NCI-H1048 (cell line): ENCODE measurements around the gene CYP26B1.
"Not testable (repeated sequence)": the region's sequence is repeated elsewhere in the genome, so short reads cannot be mapped to it uniquely, and the experiment has no call there.

ENCODE experiments used
- DNase-seq: peaks from one replicate; lab custom pipeline; 2025; lab: John Stamatoyannopoulos, UW

Gene CYP26B1

DNA sequence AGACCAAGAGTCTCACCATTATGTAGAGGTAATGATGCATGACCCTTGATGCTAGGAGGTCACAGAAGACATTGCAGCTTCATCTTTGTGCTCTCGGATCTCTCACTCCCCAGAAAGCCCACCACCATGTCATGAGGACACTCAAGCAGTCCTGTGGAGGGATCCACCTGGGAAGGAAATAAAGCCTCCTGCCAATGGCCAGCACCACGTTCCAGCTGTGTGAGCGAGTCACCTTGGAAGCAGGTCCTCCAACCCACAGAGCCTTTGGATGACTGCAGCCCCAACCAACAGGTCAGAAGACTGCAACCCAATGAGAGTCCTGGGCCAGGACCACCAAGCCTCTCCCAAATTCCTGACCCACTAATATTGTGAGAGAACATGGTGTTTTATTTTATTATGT is 38.4 kb downstream of the CYP26B1 start:
- DNase-seq: no peak

DNA sequence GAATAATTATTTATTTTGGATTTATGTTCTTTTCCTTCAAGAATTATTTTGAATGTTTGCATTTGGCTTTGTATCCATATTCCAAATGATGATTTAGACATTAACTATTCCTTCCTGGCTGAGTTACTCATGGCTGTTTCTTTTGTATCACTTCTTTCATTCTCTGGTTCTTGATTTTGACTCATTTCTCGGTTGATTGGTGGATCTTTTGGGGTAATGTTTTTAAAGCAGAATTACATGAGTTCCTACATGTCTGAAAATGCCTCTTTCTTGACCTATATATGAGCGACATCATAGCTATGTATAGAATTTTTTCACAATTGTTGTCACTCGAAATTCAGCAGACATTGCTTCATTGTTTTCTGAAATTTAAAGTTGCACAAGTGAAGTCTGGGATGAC is 39.5 kb downstream of the CYP26B1 start:
- no peak for DNase-seq

- DNase-seq: no peak
Measured at GRCh38 chr2:72106978-72107377, 40.7 kb downstream of the CYP26B1 start.

DNA sequence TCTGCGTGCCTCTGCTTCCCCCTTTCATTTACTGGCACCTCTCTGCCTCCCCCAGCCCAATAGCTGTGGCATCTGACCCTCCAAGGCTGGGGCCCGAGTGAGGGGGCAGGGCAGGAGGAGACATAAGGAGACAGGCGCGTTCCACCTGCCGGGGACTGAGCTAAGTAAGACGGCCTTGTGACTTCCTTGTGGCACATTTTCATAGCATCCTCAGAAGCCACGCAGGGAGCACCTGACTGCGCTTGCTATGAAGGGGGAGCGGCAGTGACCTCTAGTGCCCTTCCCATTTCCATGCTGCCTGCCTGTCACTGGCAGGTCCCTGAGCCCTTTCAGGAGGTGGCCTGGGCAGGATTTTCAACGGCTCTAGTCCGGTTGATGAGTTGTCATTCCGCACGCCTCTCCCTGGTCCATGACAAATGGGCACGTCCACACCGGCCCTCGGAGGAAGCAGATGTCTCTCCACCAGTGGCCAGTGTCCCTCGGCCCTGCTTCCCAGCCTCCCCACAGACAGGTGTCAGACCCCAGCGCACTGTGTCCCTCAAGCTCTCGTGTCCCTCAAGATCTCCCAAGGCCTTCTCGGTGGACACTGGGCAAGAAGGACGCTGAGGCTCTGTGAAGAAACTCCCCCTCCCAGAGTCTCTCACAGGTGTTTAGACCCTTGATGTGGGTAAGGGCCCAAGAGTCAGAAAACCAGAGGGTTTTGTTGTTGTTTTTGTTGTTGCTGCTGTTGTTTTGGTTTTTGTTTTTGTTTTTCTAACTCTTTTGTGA is 42.7 kb downstream of the CYP26B1 start:
- DNase-seq: no peak

DNA sequence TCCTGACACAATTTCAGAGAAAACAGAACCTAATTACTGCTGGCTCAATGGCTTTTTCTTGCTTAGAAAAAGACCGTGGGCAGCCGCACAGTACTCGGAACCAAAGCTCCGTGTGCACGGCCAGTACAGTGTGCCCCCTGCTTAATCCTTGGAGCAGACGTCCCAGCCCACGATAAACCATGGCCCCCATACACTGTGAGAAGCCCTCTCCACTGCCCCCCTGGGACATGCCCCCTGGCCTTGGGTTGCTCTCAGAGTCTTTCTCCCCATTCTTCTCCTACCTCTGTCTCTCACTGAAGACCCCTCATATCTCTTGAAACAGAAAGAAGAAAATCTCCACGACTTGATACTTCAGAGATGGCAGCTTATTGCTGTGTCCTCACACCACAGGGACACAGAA is 44.0 kb downstream of the CYP26B1 start:
- no peak for DNase-seq

GRCh38 chr2:72103161-72103560 is 44.5 kb downstream of the CYP26B1 start:
- no peak for DNase-seq

DNA sequence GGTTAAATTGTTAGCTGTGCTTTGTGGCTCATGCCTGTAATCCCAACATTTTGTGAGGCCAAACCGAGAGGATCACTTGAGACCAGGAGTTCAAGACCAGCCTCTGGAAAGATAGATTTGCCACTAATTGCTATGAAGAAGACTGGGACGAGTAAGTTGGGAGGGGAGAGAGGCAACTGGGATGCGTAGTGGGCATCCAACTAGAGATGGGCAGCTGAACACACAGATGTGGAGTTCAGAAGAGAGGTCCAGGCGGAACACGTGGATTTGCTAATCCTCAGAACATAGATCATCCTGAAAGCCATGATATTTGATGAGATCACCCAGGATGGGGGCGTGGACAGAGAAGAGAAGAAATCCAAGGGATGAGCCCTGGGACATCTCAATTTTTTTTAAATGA is 48.7 kb downstream of the CYP26B1 start:
- DNase-seq: no peak

DNA sequence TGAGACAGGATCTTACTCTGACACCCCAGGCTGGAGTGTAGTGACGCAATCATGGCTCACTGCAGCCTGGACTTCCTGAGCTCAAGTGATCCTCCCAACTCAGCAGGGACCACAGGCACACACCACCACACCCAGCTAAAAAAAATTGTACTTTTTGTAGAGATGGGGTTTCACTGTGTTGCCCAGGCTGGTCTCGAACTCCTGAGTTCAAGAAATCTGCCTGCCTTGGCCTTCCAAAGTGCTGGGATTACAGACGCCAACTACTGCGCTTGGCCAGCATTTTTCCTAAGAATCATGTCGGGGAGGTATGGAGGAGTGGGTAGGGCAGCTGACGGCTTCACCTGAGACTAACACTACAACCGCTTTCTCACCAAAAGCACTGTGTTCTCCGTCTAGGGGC is 50.4 kb downstream of the CYP26B1 start:
- DNase-seq: no peak

DNA sequence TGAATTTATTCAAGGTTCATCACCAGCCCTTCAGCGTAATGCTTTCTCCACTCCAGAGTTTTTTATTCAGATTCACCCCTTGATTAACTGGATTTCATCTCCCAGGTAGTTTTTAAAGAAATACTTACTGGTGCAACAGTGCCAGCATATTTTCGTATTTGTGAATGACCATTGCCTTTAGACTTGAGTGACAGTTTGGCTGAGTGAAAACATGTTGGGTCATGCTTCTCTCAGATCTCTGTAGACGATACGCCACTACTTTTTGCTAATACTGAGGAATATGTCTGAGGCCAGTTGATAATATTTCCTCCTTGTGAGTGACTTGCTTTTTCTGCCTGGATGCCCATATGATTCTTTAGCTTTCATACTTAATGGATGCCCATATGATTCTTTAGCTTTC is 51.5 kb downstream of the CYP26B1 start:
- DNase-seq: no peak

- no peak for DNase-seq
Measured at GRCh38 chr2:72095364-72095763, 52.3 kb downstream of the CYP26B1 start.

DNA sequence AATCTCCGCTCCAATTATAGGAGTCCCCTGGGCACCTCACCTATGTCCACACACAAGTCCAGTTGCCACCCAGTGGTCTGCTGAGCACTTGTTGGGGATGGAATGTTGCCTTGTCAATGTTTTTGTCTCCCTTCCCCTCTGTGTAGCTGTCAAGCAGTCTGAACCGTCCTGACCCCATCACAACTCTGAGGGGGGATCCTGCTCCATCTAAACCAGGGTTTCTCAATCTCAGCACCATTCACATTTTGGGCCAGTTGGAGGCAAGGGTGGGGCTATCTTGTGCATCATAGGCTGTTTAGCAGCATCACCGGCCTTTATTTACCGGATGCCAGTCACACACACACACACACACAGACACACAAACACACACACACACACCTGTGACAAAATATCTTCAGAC is 53.0 kb downstream of the CYP26B1 start:
- no peak for DNase-seq

DNA sequence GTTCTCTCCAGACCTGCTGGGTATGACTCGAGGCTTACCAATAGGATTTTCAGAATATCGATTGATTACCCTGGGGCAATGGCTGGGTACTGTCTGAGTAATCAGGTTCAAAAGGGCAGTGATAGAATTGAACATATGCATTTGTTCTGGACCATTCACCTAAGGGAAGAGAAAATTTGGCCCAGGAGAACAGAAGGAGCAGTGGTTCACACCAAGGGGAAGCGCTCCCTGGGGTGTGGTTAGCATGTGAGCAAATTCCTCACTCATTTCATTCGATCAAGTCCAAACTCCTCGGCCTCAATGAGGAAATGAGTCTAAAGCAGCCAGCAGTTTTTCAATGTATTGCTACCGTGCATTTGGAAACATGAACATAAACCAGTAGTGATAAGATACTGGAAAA is 55.6 kb downstream of the CYP26B1 start:
- no peak for DNase-seq

GRCh38 chr2:72090781-72091482 is 56.7 kb downstream of the CYP26B1 start:
- DNase-seq: no peak

DNA sequence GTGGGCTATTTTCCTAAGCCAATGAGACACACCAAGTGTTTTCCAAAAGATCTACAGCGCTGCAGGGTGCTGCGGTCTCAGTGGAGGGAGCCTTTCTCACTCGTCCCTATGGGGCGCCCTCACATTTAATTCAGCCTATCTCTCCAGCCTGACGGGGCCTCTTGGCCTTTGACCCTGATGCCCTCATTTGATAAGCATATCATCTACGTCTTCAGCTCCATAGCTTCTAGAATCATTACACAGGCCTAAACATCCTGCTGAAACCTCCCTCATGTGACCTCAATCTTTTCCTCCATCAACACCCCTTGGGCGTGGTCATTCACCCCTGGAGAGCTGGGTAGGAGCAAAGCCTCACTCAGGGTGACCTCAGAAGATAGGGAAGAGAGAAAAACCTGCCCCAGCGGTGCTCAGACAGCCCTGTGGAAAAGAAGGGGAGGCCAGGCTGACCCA is 57.4 kb downstream of the CYP26B1 start:
- no peak for DNase-seq

GRCh38 chr2:72089537-72089936 is 58.1 kb downstream of the CYP26B1 start:
- no peak for DNase-seq

GRCh38 chr2:72089028-72089427 is 58.6 kb downstream of the CYP26B1 start:
- DNase-seq: no peak

GRCh38 chr2:72086871-72087633 is 60.6 kb downstream of the CYP26B1 start:
- not testable (repeated sequence) for DNase-seq

GRCh38 chr2:72085513-72085912 is 62.1 kb downstream of the CYP26B1 start:
- no peak for DNase-seq

- no peak for DNase-seq
Measured at GRCh38 chr2:72085036-72085435, 62.6 kb downstream of the CYP26B1 start.

DNA sequence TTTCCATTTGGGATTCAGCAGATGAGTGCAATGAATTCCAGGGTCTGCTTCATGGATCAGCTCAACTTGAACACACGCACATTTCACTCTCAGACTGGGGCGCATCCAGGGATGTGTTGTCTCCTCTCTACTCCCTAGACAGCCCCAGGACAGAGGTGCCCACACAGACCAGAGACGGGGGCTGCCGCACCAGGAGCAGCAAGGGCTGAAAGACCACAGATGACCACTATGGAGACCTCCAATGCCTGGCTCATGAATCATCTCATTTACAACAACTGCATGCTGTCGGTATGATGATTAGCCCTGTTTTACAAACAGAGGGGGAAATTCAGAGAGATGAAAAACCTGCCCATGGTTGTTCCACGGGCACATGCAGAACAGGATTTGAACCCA is 63.1 kb downstream of the CYP26B1 start:
- DNase-seq: no peak

DNA sequence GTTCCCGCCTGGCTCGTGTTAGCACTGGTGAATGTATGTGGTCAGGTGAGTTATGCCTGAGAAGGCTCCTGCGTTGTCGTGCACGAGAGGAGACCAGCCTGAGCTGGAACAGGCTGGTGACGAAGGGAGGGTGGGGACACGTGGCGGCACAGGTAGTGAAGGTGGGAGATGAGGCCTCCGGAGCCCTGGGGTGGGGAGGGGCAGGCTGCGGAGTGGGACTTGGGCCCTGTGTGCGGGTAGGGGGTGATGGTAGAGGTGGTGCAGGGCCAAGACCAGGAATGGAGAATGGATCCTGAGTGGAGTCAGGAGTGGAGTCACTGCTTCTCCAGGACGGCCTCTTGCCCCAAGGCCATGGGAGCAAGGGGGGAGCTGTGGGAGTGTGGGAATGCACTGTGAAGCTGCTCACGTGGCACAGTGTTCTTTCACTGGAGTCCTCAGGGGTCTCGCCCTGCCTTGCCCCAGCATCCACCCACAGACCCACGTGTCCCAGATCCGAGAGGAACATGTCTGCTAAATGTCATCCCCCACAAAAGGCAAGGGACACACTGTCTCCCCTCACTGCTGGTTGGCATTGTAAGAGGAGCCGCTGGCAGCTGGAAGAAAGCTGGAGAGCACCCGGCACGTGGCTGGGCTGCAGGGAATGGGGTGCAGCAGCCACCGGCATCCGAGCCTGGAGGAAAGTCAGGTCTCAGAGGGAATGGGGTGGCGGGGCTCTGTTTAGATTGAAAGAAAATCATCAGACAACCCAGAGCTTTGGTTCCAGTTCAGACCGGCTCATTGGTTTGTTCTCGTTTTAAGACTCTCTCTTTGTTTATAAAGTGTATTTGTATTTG is 63.7 kb downstream of the CYP26B1 start:
- DNase-seq: no peak

DNA sequence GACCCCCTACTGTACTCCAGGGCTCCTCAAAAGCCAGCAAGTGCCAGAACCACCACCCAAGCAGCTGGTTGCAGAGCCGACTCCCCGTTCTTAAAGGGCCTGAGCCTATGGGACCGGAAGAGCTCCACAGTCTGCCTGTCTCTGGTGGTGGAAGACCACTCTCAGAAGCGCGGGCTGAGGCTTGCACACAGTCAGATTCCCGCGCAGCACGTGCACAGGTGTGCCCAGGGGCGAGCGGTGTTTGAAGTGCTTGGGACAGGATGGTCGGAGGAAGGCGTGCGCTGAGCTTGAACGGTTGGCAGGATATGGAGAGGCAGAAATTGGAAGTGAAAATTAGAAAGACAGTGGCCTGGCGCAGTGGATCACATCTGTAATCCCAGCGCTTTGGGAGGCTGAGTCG is 64.8 kb downstream of the CYP26B1 start:
- DNase-seq: no peak
